Measurements from ENCODE around the gene APBA1. TPM values are rescaled to one million over a fixed set of nuclear protein-coding genes. Genes with fewer than 3 reads are reported as not detected.

The APBA1 gene
- total and polyA plus RNA-seq, 2 donors (not counting 1 experiment from before 2014, with no cell fraction given) = 0.01 to 0.05 TPM

DNA sequence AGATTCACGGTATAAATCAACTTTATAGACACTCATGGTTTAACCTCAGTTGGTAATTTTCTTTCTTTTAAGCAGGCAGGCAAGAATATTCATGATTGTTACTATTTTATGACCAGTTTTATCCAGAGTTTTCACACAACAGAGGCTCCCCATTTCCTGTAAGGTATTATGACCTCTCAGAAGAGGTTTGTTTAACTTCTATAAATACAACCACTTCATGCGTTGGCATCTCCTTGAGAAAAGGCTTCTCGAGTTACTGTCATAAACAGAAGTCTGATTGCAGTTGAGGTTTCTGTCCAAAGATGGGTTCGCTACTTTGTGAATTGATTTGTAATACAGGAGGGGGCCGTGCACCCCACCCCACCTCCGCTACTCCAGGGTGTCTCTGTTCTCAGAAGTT is 291.9 kb downstream of the APBA1 start:
- intact Hi-C loops (cut with micrococcal nuclease) = no loop called here
- no peak for ATAC-seq (ENCODE audit: low read depth)
- no peaks in the 10 kb centered on the region for H3K4me1 Mint-ChIP-seq
- no peak overlapping the region for H3K4me3 Mint-ChIP-seq
- no peak overlapping the region for H3K27ac Mint-ChIP-seq
- Histone ChIP-seq H2AFZ (ENCODE audit: insufficient read depth, low read depth, low read length, poor library complexity, severe bottlenecking) (no peak overlapping the region), H3K27ac (ENCODE audit: low read length in 2 of 2) (no peak overlapping the region), H3K4me1 (ENCODE audit: control insufficient read depth in 2 of 2, insufficient read depth in 2 of 2, low read length in 2 of 2) (no peaks in the 10 kb centered on the region), H4K20me1 (ENCODE audit: control insufficient read depth, insufficient read depth, low read length, poor library complexity, severe bottlenecking) (no peaks in the 10 kb centered on the region), H3K9me3 (ENCODE audit: control extremely low read depth in 1 of 3, control insufficient read depth in 2 of 3, insufficient read depth in 1 of 3, low read length in 2 of 3) (no peaks in the 10 kb centered on the region), H3K4me2 (replicated peaks; ENCODE audit: low read depth, low read length, poor library complexity, severe bottlenecking) (no peak overlapping the region), H3K79me2 (ENCODE audit: control insufficient read depth, insufficient read depth, low read length) (no peaks in the 10 kb centered on the region), H3K36me3 (replicated peaks in 1 of 2; ENCODE audit: control extremely low read depth in 1 of 2, control insufficient read depth in 1 of 2, extremely low read depth in 1 of 2, insufficient read depth in 2 of 2, low read length in 1 of 2) (no peaks in the 10 kb centered on the region), H3K4me3 (ENCODE audit: control extremely low read depth in 1 of 5, extremely low read depth in 1 of 5, insufficient read depth in 1 of 5, low read depth in 2 of 5, low read length in 4 of 5) (no peak overlapping the region), H3K27me3 (replicated peaks in 1 of 4; ENCODE audit: control extremely low read depth in 1 of 4, control insufficient read depth in 3 of 4, insufficient read depth in 4 of 4, low read length in 3 of 4) (no peaks in the 10 kb centered on the region), H3K9ac (ENCODE audit: low read length) (no peak overlapping the region)
- POLR2A ChIA-PET = no interaction called here
- no peaks in the 10 kb centered on the region for H3K9me3 Mint-ChIP-seq (ENCODE audit: insufficient read depth)
- no peak for DNase-seq
- peaks cover 2% of the 10 kb centered on the region for H3K27me3 Mint-ChIP-seq
- CTCF ChIA-PET = no interaction called here
- TF ChIP-seq, protein P1, sequence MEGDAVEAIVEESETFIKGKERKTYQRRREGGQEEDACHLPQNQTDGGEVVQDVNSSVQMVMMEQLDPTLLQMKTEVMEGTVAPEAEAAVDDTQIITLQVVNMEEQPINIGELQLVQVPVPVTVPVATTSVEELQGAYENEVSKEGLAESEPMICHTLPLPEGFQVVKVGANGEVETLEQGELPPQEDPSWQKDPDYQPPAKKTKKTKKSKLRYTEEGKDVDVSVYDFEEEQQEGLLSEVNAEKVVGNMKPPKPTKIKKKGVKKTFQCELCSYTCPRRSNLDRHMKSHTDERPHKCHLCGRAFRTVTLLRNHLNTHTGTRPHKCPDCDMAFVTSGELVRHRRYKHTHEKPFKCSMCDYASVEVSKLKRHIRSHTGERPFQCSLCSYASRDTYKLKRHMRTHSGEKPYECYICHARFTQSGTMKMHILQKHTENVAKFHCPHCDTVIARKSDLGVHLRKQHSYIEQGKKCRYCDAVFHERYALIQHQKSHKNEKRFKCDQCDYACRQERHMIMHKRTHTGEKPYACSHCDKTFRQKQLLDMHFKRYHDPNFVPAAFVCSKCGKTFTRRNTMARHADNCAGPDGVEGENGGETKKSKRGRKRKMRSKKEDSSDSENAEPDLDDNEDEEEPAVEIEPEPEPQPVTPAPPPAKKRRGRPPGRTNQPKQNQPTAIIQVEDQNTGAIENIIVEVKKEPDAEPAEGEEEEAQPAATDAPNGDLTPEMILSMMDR (IDR thresholded peaks at IDR 0.05) = no peak
- no peak for TF ChIP-seq EZH2 (IDR thresholded peaks at IDR 0.05; ENCODE audit: borderline replicate concordance, insufficient read depth, low read depth, low read length, poor library complexity, severe bottlenecking)
- WGBS (ENCODE audit: insufficient coverage) = no CpG with 5 or more reads among the region's 6 CpGs

DNA sequence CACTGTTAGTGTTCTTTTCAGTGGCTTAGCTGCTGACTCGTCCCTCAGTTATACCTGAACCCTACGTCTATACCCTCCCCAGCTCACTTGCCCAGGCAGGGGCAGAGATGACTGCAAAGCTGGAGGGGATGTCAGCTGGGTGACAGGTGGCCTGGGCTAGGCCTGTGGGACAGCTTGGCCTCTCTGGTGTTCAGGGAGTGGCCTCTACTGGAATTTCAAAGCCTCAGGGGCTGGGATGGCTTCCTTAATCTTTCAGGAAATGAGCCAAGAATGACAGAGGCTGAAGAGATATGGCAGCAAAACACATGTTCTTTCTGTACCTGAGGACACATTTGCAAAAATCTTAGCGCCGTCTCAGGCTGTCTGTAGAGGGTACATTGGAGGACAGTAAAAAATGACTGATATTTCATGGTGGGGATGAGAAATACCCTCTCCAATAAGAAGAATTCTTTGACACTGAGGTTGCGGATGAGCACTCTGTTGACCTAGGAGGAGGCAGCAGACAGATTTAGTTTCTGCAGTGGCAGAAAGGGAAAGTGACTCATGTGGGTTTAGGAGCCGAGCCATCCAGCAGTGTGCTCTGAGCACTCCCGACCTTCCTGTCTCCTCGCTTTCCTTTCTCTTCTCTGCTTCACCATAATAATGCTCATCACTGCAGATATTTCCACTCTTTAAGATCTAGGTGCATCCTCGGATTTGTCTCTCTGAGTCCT is 292.7 kb downstream of the APBA1 start:
- Histone ChIP-seq H3K36me3 (replicated peaks in 1 of 2; ENCODE audit: control extremely low read depth in 1 of 2, control insufficient read depth in 1 of 2, extremely low read depth in 1 of 2, insufficient read depth in 2 of 2, low read length in 1 of 2) (no peaks in the 10 kb centered on the region), H3K9ac (ENCODE audit: low read length) (no peak overlapping the region), H4K20me1 (ENCODE audit: control insufficient read depth, insufficient read depth, low read length, poor library complexity, severe bottlenecking) (no peaks in the 10 kb centered on the region), H2AFZ (ENCODE audit: insufficient read depth, low read depth, low read length, poor library complexity, severe bottlenecking) (no peak overlapping the region), H3K4me1 (ENCODE audit: control insufficient read depth in 2 of 2, insufficient read depth in 2 of 2, low read length in 2 of 2) (no peaks in the 10 kb centered on the region), H3K79me2 (ENCODE audit: control insufficient read depth, insufficient read depth, low read length) (no peaks in the 10 kb centered on the region), H3K27me3 (replicated peaks in 1 of 4; ENCODE audit: control extremely low read depth in 1 of 4, control insufficient read depth in 3 of 4, insufficient read depth in 4 of 4, low read length in 3 of 4) (no peaks in the 10 kb centered on the region), H3K27ac (ENCODE audit: low read length in 2 of 2) (no peak overlapping the region), H3K4me3 (ENCODE audit: control extremely low read depth in 1 of 5, extremely low read depth in 1 of 5, insufficient read depth in 1 of 5, low read depth in 2 of 5, low read length in 4 of 5) (no peak overlapping the region), H3K9me3 (ENCODE audit: control extremely low read depth in 1 of 3, control insufficient read depth in 2 of 3, insufficient read depth in 1 of 3, low read length in 2 of 3) (no peaks in the 10 kb centered on the region), H3K4me2 (replicated peaks; ENCODE audit: low read depth, low read length, poor library complexity, severe bottlenecking) (no peak overlapping the region)
- Mint-ChIP-seq H3K4me1 (no peaks in the 10 kb centered on the region), H3K9me3 (ENCODE audit: insufficient read depth) (no peaks in the 10 kb centered on the region), H3K27ac (no peak overlapping the region), H3K4me3 (no peak overlapping the region), H3K27me3 (no peaks in the 10 kb centered on the region)
- POLR2A ChIA-PET = no interaction called here
- 100% methylated on average over 3 of the region's 9 CpGs for WGBS (ENCODE audit: insufficient coverage)
- ATAC-seq (ENCODE audit: low read depth) (no peak), DNase-seq (no peak)
- intact Hi-C loops (cut with micrococcal nuclease) = no loop called here
- TF ChIP-seq, protein P1 (IDR thresholded peaks at IDR 0.05) = no peak
- no peak for TF ChIP-seq EZH2 (IDR thresholded peaks at IDR 0.05; ENCODE audit: borderline replicate concordance, insufficient read depth, low read depth, low read length, poor library complexity, severe bottlenecking)
- CTCF ChIA-PET = interaction anchor here (0.6 kb wide), 1 partner anchor 210 kb away, joined by 3 read pairs; no protein-coding TSS in a partner anchor

All from B cell (primary cell).